ENCODE measurements around the gene FOXO1. TPM values are rescaled to one million over a fixed set of nuclear protein-coding genes. Genes with fewer than 3 reads are reported as not detected.
A peak's percentile ranks its signal among the peaks of the same experiment; 100 is the strongest.

FOXO1 gene
- total and polyA plus RNA-seq, 2 of the 13 experiments (the other 11 are each of a cell fraction or from before 2014, with no cell fraction given), result 8.1 to 13.1 TPM

DNA sequence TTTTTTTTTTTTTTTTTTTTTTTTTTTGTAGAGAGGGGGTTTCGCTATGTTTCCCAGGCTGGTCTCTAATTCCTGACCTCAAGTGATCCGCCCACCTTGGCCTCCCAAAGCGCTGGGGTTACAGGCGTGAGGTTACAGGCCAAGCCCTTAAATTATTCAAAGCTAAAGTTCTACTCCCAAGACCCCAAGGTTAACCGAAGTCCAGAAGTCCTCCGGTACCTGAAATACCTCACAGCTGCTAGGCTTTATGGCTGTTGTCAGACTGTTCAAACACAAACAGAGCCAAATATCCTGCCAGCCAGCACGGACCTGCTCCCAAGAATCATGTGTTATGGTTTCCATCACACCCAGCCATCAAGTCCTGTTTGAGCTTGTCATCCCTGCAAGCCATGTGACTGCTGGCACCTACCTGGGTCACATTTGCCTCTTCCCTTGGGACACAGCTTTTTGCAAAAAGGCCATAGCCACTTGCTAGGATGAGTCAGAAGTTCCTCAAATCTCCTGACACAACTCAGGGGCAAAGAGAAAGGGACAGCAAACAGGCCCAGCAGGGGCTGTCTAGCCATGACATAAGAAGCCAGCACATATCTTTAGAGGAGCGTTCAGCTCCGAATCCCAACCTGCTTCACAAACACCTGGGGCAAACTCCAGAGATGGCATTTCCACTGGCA is 129.9 kb downstream of the FOXO1 start (continued):
- TF ChIP-seq ZNF790 (CRISPR knock-in tag; IDR thresholded peaks at IDR 0.05; ENCODE audit: borderline replicate concordance), result 0 out of 2 replicates have a peak, but pooled peaks have one; percentile 51
- no peak for TF ChIP-seq U2AF2 (IDR thresholded peaks at IDR 0.05; ENCODE audit: low read depth, low read length)
- TF ChIP-seq PPARG (CRISPR knock-in tag; conservative IDR thresholded peaks at IDR 0.05), result peak; percentile 36; the same call in 1 of the 2 replicates
- peak; percentile 54; the same call in 1 of the 2 replicates for TF ChIP-seq MIER3 (CRISPR knock-in tag; IDR thresholded peaks at IDR 0.05; ENCODE audit: borderline replicate concordance)
- no peak for TF ChIP-seq ZNF547 (CRISPR knock-in tag; IDR thresholded peaks at IDR 0.05)
- TF ChIP-seq, protein P1, sequence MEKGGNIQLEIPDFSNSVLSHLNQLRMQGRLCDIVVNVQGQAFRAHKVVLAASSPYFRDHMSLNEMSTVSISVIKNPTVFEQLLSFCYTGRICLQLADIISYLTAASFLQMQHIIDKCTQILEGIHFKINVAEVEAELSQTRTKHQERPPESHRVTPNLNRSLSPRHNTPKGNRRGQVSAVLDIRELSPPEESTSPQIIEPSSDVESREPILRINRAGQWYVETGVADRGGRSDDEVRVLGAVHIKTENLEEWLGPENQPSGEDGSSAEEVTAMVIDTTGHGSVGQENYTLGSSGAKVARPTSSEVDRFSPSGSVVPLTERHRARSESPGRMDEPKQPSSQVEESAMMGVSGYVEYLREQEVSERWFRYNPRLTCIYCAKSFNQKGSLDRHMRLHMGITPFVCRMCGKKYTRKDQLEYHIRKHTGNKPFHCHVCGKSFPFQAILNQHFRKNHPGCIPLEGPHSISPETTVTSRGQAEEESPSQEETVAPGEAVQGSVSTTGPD (CRISPR knock-in tag; IDR thresholded peaks at IDR 0.05), result peak; percentile 82
- TF ChIP-seq CREB3 (CRISPR knock-in tag; IDR thresholded peaks at IDR 0.05), result no peak
- no peak for TF ChIP-seq SP1 (IDR thresholded peaks at IDR 0.05)
- TF ChIP-seq SP1 (CRISPR knock-in tag; IDR thresholded peaks at IDR 0.05), result no peak
- TF ChIP-seq NKX3-1 (CRISPR knock-in tag; IDR thresholded peaks at IDR 0.05), result no peak
- peak; percentile 74 for TF ChIP-seq SOX5 (CRISPR knock-in tag; IDR thresholded peaks at IDR 0.05; ENCODE audit: borderline replicate concordance)
- peak; percentile 90 for TF ChIP-seq ZEB1 (IDR thresholded peaks at IDR 0.05; ENCODE audit: insufficient replicate concordance, low read depth)
- TF ChIP-seq, protein P2, sequence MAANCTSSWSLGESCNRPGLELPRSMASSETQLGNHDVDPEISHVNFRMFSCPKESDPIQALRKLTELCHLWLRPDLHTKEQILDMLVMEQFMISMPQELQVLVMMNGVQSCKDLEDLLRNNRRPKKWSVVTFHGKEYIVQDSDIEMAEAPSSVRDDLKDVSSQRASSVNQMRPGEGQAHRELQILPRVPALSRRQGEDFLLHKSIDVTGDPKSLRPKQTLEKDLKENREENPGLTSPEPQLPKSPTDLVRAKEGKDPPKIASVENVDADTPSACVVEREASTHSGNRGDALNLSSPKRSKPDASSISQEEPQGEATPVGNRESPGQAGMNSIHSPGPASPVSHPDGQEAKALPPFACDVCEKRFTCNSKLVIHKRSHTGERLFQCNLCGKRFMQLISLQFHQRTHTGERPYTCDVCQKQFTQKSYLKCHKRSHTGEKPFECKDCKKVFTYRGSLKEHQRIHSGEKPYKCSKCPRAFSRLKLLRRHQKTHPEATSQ (CRISPR knock-in tag; IDR thresholded peaks at IDR 0.05; ENCODE audit: borderline replicate concordance), result no peak
- no peak for TF ChIP-seq PCBP2 (optimal IDR thresholded peaks at IDR 0.05; ENCODE audit: low read depth, low read length, poor library complexity, severe bottlenecking)
- TF ChIP-seq ZNF253 (CRISPR knock-in tag; IDR thresholded peaks at IDR 0.05; ENCODE audit: borderline replicate concordance), result no peak
- no peak for TF ChIP-seq ZNF639 (CRISPR knock-in tag; conservative IDR thresholded peaks at IDR 0.05)
- TF ChIP-seq ELF3 (CRISPR knock-in tag; IDR thresholded peaks at IDR 0.05), result peak; percentile 67
- no peak; the same call in 1 of the 2 replicates for TF ChIP-seq MYPOP (CRISPR knock-in tag; IDR thresholded peaks at IDR 0.05)
- TF ChIP-seq ZNF768 (CRISPR knock-in tag; IDR thresholded peaks at IDR 0.05), result no peak
- no peak for TF ChIP-seq ZNF703 (CRISPR knock-in tag; IDR thresholded peaks at IDR 0.05; ENCODE audit: borderline replicate concordance)
- TF ChIP-seq PAF1 (CRISPR knock-in tag; IDR thresholded peaks at IDR 0.05), result no peak
- no peak for TF ChIP-seq ZNF44 (CRISPR knock-in tag; IDR thresholded peaks at IDR 0.05)
- 0 out of 2 replicates have a peak, but pooled peaks have one; percentile 64 for TF ChIP-seq ZNF614 (CRISPR knock-in tag; IDR thresholded peaks at IDR 0.05; ENCODE audit: borderline replicate concordance)
